ENCODE data around the gene GRAPL.
A peak's percentile ranks its signal among the peaks of the same experiment; 100 is the strongest.
"Not testable (repeated sequence)": the region's sequence is repeated elsewhere in the genome, so short reads cannot be mapped to it uniquely, and the experiment has no call there.

Gene GRAPL

DNA sequence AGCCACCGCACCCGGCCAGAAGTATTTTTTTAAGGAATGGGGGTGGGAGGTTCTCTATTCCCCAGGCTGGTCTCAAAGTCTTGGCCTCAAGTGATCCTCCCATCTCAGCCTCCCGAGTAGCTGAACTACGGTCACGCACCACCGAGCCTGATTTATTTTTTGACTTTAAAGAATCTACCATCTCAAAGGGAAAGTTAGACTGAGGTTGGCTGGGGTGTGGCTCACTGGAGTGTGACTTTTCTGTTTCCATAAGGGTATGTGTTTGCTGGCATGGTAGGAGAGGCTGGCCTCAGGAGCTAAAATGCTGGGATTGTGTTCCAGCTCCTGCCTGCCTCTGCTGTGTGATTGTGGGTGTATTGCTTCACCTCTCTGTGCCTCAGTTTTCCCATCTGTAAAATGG is 10.6 kb downstream of the GRAPL start:
- DNase-seq, result not testable (repeated sequence)

DNA sequence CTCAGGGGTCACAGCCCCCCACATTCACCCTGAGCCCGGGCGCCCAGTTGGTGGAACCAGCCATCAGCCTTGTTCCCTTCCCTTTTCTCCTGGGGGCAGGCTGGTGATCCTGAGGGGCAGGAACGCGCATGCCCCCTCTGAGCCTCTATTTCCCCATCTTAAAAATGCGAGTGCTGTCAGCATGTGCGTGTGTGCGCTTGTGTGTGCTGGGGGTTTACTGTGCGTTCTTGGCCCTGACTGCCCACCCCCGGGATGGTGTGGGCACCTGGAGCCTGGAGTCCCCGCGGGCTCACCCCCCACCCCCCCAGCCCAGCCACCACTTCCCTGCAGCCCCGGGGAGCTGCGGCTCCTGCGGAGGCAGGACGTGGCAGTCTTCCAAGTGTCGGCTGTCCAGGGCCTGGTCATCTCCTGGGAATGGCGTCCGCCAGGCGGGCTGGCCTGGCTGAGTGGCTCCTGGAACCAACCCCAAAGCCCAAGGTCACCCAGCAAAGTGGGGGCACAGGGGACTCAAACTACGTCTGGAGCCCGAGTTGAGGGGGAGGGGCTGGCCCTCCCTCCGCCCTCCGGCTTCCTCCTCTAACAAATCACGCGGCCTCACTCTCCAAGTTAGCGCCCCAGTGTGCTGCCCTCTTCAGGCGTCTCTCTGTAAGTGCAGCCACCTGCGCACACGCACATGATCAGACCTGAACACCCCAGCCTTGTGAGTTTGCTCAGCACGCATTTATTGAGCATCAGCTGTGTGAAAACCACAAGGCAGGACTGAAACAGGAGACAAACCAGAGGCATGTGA is 14.2 kb downstream of the GRAPL start:
- not testable (repeated sequence) for DNase-seq

DNA sequence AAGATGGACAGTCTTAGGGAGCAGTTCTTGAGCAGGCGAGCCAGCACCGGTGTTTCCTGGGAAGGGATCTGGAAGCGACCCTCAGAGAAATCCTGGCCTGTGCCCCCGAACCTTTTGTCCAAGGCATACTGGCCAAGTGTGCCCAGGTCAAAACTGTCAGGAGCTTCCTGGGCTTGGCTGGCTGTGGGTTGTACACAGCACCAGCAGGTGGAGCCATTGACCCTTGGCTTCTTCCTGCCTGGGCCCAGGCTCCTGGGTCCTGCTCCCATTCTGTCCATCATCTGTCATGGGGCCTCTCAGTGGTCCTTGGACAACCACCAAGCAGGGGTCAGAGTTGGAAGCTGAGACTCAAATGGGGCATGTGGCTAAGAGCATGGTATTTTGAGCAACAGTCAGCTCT is 15.0 kb downstream of the GRAPL start:
- DNase-seq, result peak in 1 of 2 experiments; percentile 0

DNA sequence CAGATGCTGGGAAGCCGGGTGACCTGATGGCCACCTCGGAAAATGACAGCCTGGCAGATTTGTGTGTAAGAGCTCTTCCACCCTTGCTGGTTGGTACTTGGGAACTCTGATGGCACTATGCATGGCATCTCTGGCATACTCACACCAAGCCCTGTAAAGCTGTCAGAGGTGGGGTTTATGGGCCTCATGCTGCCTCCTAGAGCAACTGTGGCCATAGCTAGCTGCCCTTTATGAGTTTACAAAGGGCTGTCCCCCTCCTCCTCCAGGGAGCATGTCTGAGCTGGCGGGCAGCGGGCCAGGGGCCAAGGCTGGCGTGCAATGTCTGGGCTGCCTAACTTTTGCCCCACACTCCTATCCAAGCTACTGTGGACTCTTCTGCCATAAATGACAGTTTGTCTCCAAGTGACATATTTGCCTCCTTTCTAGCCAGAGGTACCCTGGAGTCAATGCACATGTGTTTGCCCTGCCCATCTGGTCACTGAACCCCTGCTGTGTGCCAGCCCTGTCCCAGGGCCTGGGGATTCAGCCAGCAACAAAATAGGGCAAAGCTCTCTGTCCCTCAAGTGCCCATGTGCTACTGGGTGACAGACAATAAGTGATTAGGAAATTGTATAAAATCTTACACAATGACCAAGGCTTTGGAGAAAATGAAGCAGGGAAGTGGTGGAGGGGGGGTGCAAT is 15.8 kb downstream of the GRAPL start:
- DNase-seq, result not testable (repeated sequence)

DNA sequence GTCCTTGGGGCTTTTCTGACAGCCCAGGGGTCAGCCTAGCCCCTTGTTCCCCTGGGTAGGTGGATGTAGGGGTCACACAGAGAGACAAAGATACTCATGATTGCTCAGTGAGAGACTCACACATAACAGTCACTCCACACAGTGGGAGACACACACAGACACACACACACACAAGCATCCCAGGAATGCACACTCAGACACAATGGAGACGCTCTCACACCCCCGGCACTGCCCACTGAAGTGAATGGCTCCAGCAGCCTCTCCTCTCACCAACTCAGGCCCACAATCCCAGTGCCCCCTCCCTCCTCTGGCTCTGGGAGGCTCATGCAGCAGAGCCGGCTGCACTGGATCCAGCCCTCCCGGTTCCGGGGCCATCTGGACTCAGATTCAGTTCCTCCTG is 17.0 kb downstream of the GRAPL start:
- DNase-seq, result not testable (repeated sequence)

DNA sequence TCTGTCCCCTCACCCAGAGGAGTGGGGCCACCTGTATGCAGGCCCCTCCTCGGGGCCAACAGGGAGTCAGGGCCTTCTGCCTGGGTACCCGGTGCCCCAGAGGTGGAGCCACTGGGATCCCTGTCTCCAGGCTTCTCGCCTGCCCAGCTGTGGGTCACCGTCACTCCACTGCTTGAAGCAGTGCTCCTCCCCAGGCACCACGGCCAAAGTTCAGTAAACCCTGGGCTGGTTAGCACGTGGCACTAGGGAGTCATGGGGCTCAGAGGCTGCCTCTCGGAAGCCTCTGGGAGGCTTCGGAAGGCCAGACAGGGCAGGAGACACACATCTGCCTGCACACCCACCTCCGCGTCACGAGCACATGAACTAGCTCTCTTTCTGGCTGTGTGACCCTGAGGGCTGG is 18.1 kb downstream of the GRAPL start:
- DNase-seq, result not testable (repeated sequence)

DNA sequence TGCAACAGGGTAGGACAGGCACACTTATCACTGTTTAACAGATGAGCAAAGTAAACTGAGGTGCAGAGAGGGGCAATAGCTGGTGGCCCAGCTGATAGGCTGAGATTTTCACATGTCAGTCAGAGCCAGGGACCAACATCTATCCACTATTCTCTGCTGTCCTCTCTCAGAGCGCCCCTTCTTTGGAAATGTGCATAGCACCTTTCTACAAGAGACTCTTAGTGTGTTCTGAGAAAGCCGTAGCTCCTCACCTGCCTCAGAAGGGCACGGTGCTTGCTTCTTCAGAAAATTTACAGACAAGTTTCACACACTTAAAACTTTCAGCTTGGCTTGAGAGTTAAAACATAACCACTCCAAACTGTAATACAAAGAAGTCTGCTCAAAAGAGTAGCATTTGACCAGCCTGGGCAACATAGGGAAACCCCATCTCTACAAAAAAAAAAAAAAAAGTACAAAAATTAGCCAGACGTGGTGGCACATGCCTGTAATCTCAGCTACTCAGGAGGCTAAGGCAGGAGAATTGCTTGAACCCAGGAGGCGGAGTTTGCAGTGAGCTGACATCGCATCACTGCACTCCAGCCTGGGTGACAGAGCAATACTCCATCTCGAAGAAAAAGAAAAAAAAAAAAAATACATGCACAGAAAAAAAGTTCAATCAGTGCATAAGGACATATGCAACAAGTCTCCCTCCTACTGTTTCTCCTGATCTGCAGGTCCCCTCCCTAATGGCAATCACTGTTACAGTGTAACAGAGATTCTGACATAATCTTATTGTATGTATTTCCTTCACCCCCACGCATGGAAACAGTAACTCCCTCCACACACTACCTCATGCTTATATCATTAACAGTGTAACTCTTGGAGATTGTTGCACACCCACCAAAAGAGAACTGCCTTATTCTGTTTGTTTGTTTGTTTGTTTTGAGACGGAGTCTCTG is 23.6 kb downstream of the GRAPL start:
- not testable (repeated sequence) for DNase-seq

DNA sequence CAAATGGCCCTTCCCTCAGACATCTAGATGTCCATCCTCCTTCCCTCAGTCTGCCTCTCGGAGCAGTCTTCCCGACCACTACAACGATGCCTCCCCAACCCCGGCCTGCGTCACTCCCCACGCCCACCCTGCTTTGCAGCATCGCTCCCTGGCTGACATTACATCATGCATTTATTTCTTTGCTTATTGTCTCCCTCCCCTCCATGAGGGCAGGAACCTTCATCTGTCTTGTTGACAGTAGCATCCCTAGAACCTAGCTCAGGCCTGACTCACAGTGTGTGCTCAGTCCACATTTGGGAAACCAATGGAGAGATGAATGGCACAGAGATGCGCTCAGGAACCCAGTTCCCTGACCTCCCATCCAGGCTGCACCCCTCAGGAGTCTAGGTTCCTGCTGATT is 30.2 kb downstream of the GRAPL start:
- not testable (repeated sequence) for DNase-seq

DNA sequence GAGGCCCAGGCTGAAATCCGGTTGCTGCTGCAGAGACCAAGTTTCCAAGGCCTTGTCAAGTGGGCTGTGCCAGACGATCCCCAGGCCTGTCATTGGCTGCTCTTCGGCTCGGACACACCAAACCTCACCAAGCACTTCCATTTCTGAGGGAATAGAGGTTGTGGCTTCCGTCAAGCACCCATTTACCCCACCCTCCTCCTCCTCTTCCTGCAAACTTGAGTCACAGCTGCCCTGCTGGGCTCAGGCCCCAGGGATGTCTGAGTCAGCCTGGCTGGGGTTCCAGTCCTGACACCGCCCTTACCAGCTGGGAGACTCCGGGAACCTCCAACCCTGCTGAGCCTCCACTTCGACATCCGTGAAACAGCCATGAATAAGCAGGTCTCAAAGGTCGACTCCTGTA is 31.1 kb downstream of the GRAPL start:
- not testable (repeated sequence) for DNase-seq

DNA sequence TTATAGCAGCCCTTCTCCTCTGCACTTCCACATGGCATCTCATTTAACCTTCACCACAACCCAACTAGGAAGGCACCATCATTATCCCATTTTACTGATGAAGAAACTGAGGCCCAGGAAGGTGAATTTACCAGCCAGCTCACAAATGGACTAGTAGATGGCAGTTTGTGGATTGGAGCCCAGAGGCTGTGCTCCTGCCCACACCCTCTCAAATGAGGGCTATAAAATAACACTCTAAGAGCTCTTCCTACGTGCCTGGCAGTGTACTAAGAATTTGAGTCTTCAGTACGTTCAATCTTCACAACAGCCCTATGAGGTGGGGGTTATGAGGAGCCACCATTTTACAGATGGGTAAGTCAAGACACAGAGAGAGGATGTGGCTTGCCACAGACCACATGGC is 31.5 kb downstream of the GRAPL start:
- not testable (repeated sequence) for DNase-seq

DNA sequence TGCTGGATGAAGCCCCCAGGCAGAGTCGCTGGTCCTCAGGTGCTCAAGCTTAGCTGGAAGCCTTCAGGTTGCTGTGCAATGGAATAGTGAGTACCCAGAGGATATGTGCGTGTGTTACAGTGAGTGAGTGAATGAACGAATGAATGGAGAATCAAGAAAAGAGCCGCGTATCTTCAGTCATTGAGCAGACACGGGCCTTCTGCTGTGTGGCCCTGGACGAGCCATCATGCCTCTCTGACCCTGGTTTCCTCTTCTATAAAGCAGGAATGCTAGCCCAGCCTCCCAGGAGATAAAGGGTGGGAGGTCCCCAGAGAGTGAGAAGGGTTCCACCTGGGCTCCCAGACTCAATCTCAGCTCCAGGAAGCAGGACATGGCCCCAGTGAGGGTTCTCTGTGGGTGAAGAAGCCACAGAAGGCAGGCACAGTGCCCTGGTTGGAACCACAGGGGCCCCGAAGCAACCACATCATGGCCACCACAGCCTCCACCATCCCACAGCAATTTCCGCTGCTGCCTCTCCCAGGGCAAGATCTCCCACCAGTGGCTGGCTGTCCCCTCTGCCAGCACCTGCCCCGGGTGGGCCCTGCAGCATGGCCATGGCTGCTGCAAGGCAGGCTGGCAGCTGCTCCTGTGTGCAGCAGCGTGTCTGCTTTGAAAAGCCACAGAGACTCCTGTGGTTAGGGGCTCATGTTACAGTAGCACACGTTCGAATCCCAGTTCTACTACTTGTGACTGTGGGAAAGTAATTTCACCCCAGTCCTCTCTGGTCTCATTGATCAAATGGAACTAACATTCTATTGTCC is 34.1 kb downstream of the GRAPL start:
- DNase-seq, result not testable (repeated sequence)

DNA sequence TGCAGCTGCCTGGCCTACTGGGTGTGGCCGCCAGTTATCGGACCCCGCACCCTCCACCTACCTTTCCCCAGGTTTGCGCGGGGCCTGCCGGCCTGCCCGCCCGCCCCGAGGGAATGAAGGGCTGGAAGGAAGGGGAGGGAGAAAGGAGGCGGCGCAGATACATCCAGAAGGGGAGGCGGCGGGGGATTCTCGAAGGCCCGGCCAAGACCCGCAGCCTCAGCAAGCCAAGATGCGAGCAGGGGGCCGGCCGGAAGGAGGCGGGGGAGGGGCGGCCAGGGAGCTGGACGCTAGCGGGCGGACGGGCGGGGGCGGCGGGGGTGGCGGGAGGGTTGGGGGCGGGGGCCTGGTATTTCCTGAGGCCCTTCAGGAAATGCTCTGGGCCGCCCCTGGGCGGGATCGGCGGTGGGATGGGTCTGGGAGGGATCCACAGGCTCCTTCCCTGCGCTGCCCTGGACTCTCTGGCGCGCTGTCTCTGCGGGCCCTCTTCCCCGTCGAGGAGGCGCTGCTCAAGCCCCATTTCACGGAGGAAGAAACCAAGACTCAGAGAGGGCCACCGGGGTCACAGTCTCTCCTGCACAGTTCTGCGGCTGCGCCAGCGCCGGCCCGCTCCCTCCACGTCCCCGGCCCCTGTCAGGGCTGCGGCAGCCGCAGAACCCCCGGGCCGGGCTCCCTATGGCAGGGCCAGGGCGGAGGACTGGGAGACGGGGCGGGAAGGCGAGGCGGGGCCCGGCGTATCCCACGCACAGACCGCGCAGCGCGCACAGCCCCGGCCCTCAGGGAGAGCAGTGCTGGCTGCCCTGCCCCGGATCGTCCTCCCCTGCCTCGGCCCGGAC is 35.2 kb downstream of the GRAPL start:
- DNase-seq, result not testable (repeated sequence)

DNA sequence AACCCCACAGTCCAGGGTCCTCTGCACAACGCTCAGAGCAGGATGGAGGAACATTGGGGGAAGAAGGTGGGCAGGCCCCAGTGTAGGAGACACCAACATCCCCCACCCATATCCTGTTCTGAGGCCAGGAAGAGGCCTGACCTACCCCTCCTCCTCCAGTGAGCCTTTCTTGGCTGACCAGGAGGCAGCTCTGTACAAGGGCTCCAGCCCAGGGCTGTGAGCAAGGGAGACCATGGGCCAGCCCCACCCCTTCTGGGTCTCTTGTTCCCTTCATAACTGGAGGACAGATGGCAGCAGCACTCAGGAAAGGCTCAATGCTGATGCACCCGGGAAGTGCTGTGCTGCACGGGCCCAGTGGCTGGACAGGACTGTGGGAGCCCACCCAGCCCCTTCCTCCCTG is 47.0 kb downstream of the GRAPL start:
- not testable (repeated sequence) for DNase-seq

DNA sequence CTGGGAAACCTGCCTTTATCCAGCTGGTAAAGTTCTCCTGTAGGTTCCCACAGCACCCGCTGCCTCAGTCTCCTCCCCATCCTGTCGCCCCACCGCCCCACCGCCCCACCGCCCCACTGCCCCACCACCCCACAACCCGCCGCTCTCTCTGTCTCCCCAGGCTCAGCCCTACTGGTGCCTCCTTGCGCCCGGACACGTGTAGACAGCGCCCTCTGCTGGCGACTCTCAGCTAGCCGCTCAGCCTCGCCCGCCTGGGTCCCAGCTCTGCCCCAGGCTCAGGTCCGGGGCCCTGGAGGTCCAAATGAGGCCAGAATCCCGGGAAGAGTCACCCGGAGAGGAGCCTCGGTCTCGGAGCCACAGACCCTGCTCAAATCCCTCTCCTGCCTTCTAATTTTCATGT is 48.0 kb downstream of the GRAPL start:
- DNase-seq, result not testable (repeated sequence)

DNA sequence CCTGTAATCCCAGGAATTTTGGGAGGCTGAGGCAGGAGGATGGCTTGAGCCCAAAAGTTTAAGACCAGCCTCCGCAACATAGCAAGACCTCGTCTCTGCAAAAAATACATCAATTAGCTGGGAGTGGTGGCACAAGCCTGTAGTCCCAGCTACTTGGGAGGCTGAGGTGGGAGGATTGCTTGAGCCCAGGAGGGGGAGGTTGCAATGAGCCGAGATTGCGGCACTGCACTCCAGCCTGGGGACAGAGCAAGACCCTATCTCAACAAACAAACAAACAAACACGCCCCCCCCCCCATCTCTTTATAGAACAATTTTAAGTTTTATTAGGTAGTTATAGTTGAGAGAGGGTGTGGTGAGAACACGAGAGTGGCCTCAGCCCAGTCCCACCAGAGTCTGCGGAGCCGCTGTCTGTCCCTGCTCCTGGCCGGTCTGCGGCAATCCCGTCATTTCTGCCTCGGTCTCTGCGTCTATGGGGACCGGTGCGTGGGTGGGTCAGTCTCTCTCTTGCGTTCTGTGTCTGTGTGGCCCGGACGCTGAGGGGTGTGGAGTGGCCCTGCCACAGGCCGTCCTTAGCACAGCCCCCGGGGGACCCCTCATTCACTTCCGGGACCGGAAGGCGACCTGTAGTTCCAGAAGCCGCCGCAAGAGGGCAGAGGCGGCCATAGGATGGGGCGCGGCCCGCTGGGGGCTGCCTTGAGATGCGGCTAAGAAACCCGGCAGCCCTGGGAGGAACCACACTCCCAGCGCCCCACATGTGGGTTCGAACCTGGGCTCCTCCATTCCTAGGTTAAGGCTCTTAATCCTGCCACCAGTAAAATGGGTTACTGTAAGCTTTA is 53.9 kb downstream of the GRAPL start:
- not testable (repeated sequence) for DNase-seq

DNA sequence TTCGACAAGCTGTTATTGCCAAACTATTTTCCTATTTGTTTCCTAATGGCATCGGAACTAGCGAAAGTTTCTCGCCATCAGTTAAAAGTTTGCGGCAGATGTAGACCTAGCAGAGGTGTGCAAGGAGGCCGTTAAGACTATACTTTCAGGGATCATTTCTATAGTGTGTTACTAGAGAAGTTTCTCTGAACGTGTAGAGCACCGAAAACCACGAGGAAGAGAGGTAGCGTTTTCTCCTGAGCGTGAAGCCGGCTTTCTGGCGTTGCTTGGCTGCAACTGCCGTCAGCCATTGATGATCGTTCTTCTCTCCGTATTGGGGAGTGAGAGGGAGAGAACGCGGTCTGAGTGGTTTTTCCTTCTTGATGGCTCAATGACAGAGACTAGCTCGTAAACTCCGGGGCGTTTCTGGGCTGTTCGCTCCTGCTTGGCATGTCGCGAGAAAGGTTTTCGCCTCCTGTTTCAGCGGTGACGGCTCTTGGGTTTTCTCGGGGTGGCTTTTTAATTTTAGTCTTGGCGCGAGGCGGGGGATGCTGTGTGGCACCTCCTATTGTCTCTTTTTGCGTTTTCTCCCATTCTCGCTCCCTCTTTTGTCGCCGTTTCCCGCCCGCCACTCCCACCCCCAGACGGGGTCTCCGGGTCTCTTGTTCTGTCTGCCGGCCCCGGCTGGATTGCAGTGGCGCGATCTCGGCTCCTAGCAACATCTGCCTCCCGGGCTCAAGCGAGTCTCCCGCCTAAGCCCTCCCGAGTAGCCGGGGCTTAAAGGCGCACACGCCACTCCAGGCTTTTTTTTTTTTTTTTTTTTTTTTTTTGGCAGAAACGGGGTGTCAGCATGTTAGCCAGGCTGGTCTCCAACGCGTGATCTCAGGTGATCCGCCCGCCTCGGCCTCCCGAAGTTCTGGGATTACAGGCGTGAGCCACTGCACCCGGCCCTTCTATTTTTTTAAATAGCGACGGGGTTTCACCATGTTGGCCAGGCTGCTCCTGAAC is 60.8 kb downstream of the GRAPL start:
- DNase-seq, result not testable (repeated sequence)

DNA sequence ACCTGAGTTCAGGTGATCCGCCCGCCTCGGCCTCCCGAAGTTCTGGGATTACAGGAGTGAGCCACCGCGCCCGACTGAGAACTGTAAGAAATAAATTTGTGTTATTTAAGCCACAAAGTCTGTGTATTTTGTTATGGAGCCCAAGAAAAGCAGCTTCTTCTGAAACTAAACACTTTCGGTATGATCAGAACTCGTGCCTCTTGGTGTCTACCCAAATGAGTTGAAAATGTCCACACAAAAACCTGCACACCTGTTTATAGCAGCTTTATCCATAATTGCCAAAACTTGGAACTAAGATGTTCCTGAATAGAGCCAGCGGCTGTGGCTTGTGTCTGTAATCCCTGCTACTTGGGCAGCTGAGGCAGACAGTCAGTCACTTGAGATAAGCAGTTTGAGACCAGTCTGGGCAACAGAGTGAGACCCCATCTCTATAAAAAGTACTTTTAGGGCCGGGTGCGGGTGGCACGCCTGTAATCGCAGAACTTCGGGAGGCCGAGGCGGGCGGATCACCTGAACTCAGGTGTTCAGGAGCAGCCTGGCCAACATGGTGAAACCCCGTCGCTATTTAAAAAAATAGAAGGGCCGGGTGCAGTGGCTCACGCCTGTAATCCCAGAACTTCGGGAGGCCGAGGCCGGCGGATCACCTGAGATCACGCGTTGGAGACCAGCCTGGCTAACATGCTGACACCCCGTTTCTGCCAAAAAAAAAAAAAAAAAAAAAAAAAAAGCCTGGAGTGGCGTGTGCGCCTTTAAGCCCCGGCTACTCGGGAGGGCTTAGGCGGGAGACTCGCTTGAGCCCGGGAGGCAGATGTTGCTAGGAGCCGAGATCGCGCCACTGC is 61.7 kb downstream of the GRAPL start:
- not testable (repeated sequence) for DNase-seq

DNA sequence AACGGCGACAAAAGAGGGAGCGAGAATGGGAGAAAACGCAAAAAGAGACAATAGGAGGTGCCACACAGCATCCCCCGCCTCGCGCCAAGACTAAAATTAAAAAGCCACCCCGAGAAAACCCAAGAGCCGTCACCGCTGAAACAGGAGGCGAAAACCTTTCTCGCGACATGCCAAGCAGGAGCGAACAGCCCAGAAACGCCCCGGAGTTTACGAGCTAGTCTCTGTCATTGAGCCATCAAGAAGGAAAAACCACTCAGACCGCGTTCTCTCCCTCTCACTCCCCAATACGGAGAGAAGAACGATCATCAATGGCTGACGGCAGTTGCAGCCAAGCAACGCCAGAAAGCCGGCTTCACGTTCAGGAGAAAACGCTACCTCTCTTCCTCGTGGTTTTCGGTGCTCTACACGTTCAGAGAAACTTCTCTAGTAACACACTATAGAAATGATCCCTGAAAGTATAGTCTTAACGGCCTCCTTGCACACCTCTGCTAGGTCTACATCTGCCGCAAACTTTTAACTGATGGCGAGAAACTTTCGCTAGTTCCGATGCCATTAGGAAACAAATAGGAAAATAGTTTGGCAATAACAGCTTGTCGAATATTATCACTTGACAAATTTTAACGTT is 62.5 kb downstream of the GRAPL start:
- DNase-seq, result not testable (repeated sequence)
